Ovary (tissue), 3 donors: ENCODE data around the gene ERF.
A peak's percentile ranks its signal among the peaks of the same experiment; 100 is the strongest.

ENCODE experiments used
- POLR2A ChIP-seq: fragments of 450-650 bp; IDR thresholded peaks from one replicate; pipeline ENCODE4 v1.6.1; 2017; ENCODE audit warnings: antibody characterized with exemption, mild to moderate bottlenecking, moderate library complexity
- TF ChIP-seq, protein P1 (sequence below), 3 donors: fragments of 450-650 bp in 2 of 3; fragments of 200-600 bp in 1 of 3; IDR thresholded peaks; one replicate each; pipeline versions ENCODE4 v1.5.1 to v1.8.0; 2016 to 2022; ENCODE audit warnings: antibody characterized with exemption in 3 of 3, mild to moderate bottlenecking in 1 of 3
- donor health status: DM: no; HTN: no; CAD: no.

DNA sequence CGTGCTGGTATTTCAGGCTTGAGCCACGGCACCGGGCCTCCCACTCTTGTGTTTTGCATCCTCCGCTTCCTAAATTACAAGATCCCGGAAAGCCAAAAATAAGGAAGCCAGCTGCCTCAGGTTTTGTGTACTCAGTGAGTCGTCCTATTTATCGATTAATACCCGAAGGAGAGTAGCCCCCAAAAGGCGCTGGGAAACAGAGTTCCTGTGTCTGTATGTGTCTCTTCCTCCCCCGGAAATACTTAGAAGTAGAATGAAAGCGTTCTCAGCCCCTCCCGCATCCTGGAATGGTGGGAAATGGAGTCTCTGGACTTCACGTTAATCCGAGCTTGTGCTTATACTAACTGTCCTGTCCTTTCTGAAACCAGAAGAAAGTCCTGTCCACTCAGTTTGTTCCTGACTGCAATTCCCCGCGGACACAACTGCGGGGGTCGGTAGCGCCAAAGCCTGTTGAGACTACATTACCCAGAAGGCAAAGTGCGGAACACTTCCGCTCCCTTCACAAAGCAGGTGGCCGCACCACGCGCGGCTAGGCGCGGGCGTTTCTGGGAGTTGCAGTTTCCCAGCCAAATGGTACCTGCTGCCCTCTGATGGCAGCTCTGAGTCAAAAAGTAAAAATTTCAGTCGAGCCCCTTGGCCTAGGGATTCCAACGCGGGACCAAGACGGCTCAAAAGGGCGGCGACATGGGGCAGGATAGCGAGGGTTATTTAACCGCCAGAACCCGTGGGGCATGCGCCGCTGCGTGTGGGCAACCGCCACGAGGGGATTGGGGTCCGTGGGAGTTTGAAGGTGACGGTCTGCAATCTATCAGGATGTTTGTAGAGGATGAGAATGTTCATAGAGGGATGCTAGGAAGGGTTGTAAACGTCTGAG lies 10.3 kb downstream of the ERF start:
- TF ChIP-seq, protein P1, sequence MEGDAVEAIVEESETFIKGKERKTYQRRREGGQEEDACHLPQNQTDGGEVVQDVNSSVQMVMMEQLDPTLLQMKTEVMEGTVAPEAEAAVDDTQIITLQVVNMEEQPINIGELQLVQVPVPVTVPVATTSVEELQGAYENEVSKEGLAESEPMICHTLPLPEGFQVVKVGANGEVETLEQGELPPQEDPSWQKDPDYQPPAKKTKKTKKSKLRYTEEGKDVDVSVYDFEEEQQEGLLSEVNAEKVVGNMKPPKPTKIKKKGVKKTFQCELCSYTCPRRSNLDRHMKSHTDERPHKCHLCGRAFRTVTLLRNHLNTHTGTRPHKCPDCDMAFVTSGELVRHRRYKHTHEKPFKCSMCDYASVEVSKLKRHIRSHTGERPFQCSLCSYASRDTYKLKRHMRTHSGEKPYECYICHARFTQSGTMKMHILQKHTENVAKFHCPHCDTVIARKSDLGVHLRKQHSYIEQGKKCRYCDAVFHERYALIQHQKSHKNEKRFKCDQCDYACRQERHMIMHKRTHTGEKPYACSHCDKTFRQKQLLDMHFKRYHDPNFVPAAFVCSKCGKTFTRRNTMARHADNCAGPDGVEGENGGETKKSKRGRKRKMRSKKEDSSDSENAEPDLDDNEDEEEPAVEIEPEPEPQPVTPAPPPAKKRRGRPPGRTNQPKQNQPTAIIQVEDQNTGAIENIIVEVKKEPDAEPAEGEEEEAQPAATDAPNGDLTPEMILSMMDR (IDR thresholded peaks at IDR 0.05) = peak; percentile 69 to 80 (median 73)
- peak; percentile 50 for TF ChIP-seq POLR2A
